Measurements from ENCODE around the gene STRAP.

Gene STRAP

DNA sequence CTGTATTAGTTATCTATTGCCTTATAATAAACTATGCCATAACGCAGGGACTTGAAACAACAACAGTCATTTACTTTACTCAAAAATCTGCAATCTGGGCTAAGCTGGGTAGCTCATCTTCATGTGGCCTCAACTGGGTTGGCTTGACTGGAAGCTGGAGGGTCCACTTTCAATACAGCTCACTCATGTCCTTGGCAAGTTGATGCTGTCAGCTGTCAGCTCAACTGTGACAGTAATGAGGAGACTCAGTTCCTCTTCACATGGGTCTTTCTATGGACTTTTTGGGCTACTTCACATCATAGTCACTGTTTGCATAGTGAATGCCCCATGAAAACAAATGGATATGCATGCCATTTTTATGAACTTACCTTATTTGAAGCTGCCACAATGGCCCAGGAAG, 33.6 kb upstream of the STRAP start:
- Histone ChIP-seq H3K23ac (ENCODE audit: low read depth, low read length, poor library complexity) (no peak overlapping the region), H3K14ac (ENCODE audit: low read length) (no peak overlapping the region), H2AK5ac (ENCODE audit: low read depth, low read length) (no peak overlapping the region), H2BK120ac (ENCODE audit: low read depth, low read length) (no peak overlapping the region), H2BK12ac (ENCODE audit: low read length) (no peak overlapping the region), H3K9ac (ENCODE audit: low read depth, low read length, poor library complexity) (no peak overlapping the region), H4K8ac (ENCODE audit: low read depth, low read length) (no peak overlapping the region), H2BK5ac (ENCODE audit: low read length) (no peak overlapping the region), H3K4me2 (ENCODE audit: insufficient read depth, low read length, poor library complexity, severe bottlenecking) (no peak overlapping the region), H3K4ac (ENCODE audit: low read length) (no peak overlapping the region), H3K27ac (replicated peaks; ENCODE audit: low read length) (no peak overlapping the region), H3K18ac (ENCODE audit: low read length) (no peak overlapping the region), H3K9me3 (replicated peaks in 1 of 2; ENCODE audit: control insufficient read depth in 2 of 2, insufficient read depth in 1 of 2, low read depth in 1 of 2, low read length in 2 of 2) (no peaks in the 10 kb centered on the region), H3K27me3 (ENCODE audit: control insufficient read depth in 3 of 3, insufficient read depth in 3 of 3, low read depth in 1 of 3, low read length in 3 of 3) (no peaks in the 10 kb centered on the region), H4K91ac (ENCODE audit: low read depth, low read length, poor library complexity) (no peak overlapping the region), H3K79me1 (ENCODE audit: low read depth, low read length) (no peaks in the 10 kb centered on the region), H3K4me1 (ENCODE audit: control insufficient read depth in 2 of 2, insufficient read depth in 1 of 2, low read depth in 1 of 2, low read length in 2 of 2) (no peaks in the 10 kb centered on the region), H3K4me3 (ENCODE audit: low read length in 2 of 2) (no peak overlapping the region), H3K36me3 (replicated peaks in 1 of 2; ENCODE audit: control insufficient read depth in 2 of 2, insufficient read depth in 2 of 2, low read length in 2 of 2) (no peaks in the 10 kb centered on the region), H2BK15ac (ENCODE audit: low read length) (no peak overlapping the region), H2AFZ (ENCODE audit: low read length) (no peak overlapping the region)
- no peak for DNase-seq (ENCODE audit: low spot score)
- no CpG with 5 or more reads among the region's 1 CpG for WGBS, 2 donors (ENCODE audit: extremely low coverage in 2 of 2, insufficient read length in 2 of 2, insufficient replicate concordance in 1 of 2)

DNA sequence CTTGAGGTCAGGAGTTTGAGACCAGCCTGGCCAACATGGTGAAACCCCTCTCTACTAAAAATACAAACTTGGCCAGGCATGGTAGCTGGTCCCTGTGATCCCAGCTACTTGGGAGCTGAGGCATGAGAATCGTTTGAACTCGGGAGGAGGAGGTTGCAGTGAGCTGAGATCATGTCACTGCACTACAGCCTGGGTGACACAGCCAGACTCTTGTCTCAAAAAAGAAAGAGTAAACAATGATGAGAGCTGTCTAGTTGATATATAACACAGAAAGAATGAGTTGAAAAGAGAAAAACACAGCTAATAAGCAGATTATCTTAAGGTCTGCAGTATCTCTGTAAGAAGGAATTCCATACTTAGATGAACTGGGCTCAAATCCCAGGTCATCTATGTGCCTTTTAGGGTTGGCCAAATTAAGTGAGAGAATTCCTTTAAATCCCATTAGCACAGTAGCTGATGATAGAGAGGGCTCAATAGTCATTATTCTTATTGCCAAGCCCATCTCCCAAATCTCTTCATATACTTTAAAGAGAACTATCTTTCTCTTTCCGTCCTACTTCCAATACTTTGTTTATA, 31.1 kb upstream of the STRAP start:
- H2BK120ac ChIP-seq (ENCODE audit: low read depth, low read length): no peak overlapping the region
- no peak overlapping the region for H3K4ac ChIP-seq (ENCODE audit: low read length)
- no peak overlapping the region for H4K8ac ChIP-seq (ENCODE audit: low read depth, low read length)
- no peak overlapping the region for H3K14ac ChIP-seq (ENCODE audit: low read length)
- DNase-seq (ENCODE audit: low spot score): no peak
- no peak overlapping the region for H4K91ac ChIP-seq (ENCODE audit: low read depth, low read length, poor library complexity)
- H3K27me3 ChIP-seq (ENCODE audit: control insufficient read depth in 3 of 3, insufficient read depth in 3 of 3, low read depth in 1 of 3, low read length in 3 of 3): no peaks in the 10 kb centered on the region
- H3K79me1 ChIP-seq (ENCODE audit: low read depth, low read length): no peaks in the 10 kb centered on the region
- no peak overlapping the region for H2AK5ac ChIP-seq (ENCODE audit: low read depth, low read length)
- no peak overlapping the region for H3K4me3 ChIP-seq (ENCODE audit: low read length in 2 of 2)
- no peak overlapping the region for H2BK15ac ChIP-seq (ENCODE audit: low read length)
- no peak overlapping the region for H2BK5ac ChIP-seq (ENCODE audit: low read length)
- 100% methylated on average over 1 of the region's 3 CpGs; no CpG with 5 or more reads in 1 of the 2 donors for WGBS, 2 donors (ENCODE audit: extremely low coverage in 2 of 2, insufficient read length in 2 of 2, insufficient replicate concordance in 1 of 2)
- H3K4me1 ChIP-seq (ENCODE audit: control insufficient read depth in 2 of 2, insufficient read depth in 1 of 2, low read depth in 1 of 2, low read length in 2 of 2): peaks cover 0 to 7% of the 10 kb centered on the region in 2 donors
- H3K36me3 ChIP-seq (replicated peaks in 1 of 2; ENCODE audit: control insufficient read depth in 2 of 2, insufficient read depth in 2 of 2, low read length in 2 of 2): no peaks in the 10 kb centered on the region
- H3K23ac ChIP-seq (ENCODE audit: low read depth, low read length, poor library complexity): no peak overlapping the region
- no peak overlapping the region for H3K27ac ChIP-seq (replicated peaks; ENCODE audit: low read length)
- H3K4me2 ChIP-seq (ENCODE audit: insufficient read depth, low read length, poor library complexity, severe bottlenecking): no peak overlapping the region
- no peak overlapping the region for H2BK12ac ChIP-seq (ENCODE audit: low read length)
- no peaks in the 10 kb centered on the region for H3K9me3 ChIP-seq (replicated peaks in 1 of 2; ENCODE audit: control insufficient read depth in 2 of 2, insufficient read depth in 1 of 2, low read depth in 1 of 2, low read length in 2 of 2)
- H3K9ac ChIP-seq (ENCODE audit: low read depth, low read length, poor library complexity): no peak overlapping the region
- H2AFZ ChIP-seq (ENCODE audit: low read length): no peak overlapping the region
- H3K18ac ChIP-seq (ENCODE audit: low read length): no peak overlapping the region

DNA sequence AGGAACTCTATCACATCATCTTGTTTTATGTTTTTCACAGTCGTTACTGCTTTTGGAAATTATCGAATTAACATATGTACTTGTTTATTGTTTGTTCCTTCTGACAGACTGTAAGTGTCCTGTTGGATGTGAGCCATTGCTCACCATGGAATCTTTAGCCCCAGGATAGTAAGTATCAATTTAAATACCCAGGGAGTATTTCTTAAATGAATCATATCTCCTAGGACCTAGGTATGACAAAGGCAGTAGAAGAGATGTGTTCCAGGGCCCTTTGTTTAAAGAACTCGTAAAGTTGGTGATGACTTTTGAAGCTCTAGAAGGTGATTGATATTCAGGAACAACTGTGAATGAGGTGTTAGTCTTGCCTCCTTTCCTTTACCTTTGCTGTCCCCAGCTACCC, 30.3 kb upstream of the STRAP start:
- H2BK15ac ChIP-seq (ENCODE audit: low read length): no peak overlapping the region
- H3K14ac ChIP-seq (ENCODE audit: low read length): no peak overlapping the region
- H3K4me3 ChIP-seq (ENCODE audit: low read length in 2 of 2): no peak overlapping the region
- no peak overlapping the region for H3K4ac ChIP-seq (ENCODE audit: low read length)
- H2BK120ac ChIP-seq (ENCODE audit: low read depth, low read length): no peak overlapping the region
- peaks cover 0 to 7% of the 10 kb centered on the region in 2 donors for H3K4me1 ChIP-seq (ENCODE audit: control insufficient read depth in 2 of 2, insufficient read depth in 1 of 2, low read depth in 1 of 2, low read length in 2 of 2)
- no peak overlapping the region for H2AK5ac ChIP-seq (ENCODE audit: low read depth, low read length)
- H3K9ac ChIP-seq (ENCODE audit: low read depth, low read length, poor library complexity): no peak overlapping the region
- no peak overlapping the region for H2BK5ac ChIP-seq (ENCODE audit: low read length)
- WGBS, 2 donors (ENCODE audit: extremely low coverage in 2 of 2, insufficient read length in 2 of 2, insufficient replicate concordance in 1 of 2): no CpG with 5 or more reads among the region's 3 CpGs
- H3K36me3 ChIP-seq (replicated peaks in 1 of 2; ENCODE audit: control insufficient read depth in 2 of 2, insufficient read depth in 2 of 2, low read length in 2 of 2): no peaks in the 10 kb centered on the region
- H2BK12ac ChIP-seq (ENCODE audit: low read length): no peak overlapping the region
- H3K18ac ChIP-seq (ENCODE audit: low read length): no peak overlapping the region
- H3K4me2 ChIP-seq (ENCODE audit: insufficient read depth, low read length, poor library complexity, severe bottlenecking): no peak overlapping the region
- no peaks in the 10 kb centered on the region for H3K79me1 ChIP-seq (ENCODE audit: low read depth, low read length)
- DNase-seq (ENCODE audit: low spot score): no peak
- H3K27me3 ChIP-seq (ENCODE audit: control insufficient read depth in 3 of 3, insufficient read depth in 3 of 3, low read depth in 1 of 3, low read length in 3 of 3): no peaks in the 10 kb centered on the region
- no peak overlapping the region for H3K27ac ChIP-seq (replicated peaks; ENCODE audit: low read length)
- no peaks in the 10 kb centered on the region for H3K9me3 ChIP-seq (replicated peaks in 1 of 2; ENCODE audit: control insufficient read depth in 2 of 2, insufficient read depth in 1 of 2, low read depth in 1 of 2, low read length in 2 of 2)
- H3K23ac ChIP-seq (ENCODE audit: low read depth, low read length, poor library complexity): no peak overlapping the region
- no peak overlapping the region for H4K91ac ChIP-seq (ENCODE audit: low read depth, low read length, poor library complexity)
- no peak overlapping the region for H2AFZ ChIP-seq (ENCODE audit: low read length)
- H4K8ac ChIP-seq (ENCODE audit: low read depth, low read length): no peak overlapping the region

GRCh38 chr12:15852383-15852782, 29.8 kb upstream of the STRAP start:
- DNase-seq (ENCODE audit: low spot score): no peak
- Histone ChIP-seq H2BK120ac (ENCODE audit: low read depth, low read length) (no peak overlapping the region), H3K4me3 (ENCODE audit: low read length in 2 of 2) (no peak overlapping the region), H3K4me1 (ENCODE audit: control insufficient read depth in 2 of 2, insufficient read depth in 1 of 2, low read depth in 1 of 2, low read length in 2 of 2) (peaks cover 0 to 7% of the 10 kb centered on the region in 2 donors), H3K18ac (ENCODE audit: low read length) (no peak overlapping the region), H2BK5ac (ENCODE audit: low read length) (no peak overlapping the region), H3K4ac (ENCODE audit: low read length) (no peak overlapping the region), H3K4me2 (ENCODE audit: insufficient read depth, low read length, poor library complexity, severe bottlenecking) (no peak overlapping the region), H4K8ac (ENCODE audit: low read depth, low read length) (no peak overlapping the region), H3K27ac (replicated peaks; ENCODE audit: low read length) (no peak overlapping the region), H3K9ac (ENCODE audit: low read depth, low read length, poor library complexity) (no peak overlapping the region), H3K27me3 (ENCODE audit: control insufficient read depth in 3 of 3, insufficient read depth in 3 of 3, low read depth in 1 of 3, low read length in 3 of 3) (no peaks in the 10 kb centered on the region), H3K23ac (ENCODE audit: low read depth, low read length, poor library complexity) (no peak overlapping the region), H2BK15ac (ENCODE audit: low read length) (no peak overlapping the region), H3K36me3 (replicated peaks in 1 of 2; ENCODE audit: control insufficient read depth in 2 of 2, insufficient read depth in 2 of 2, low read length in 2 of 2) (no peaks in the 10 kb centered on the region), H2BK12ac (ENCODE audit: low read length) (no peak overlapping the region), H3K14ac (ENCODE audit: low read length) (no peak overlapping the region), H4K91ac (ENCODE audit: low read depth, low read length, poor library complexity) (no peak overlapping the region), H3K9me3 (replicated peaks in 1 of 2; ENCODE audit: control insufficient read depth in 2 of 2, insufficient read depth in 1 of 2, low read depth in 1 of 2, low read length in 2 of 2) (no peaks in the 10 kb centered on the region), H2AFZ (ENCODE audit: low read length) (no peak overlapping the region), H2AK5ac (ENCODE audit: low read depth, low read length) (no peak overlapping the region), H3K79me1 (ENCODE audit: low read depth, low read length) (no peaks in the 10 kb centered on the region)
- no CpG with 5 or more reads among the region's 5 CpGs for WGBS, 2 donors (ENCODE audit: extremely low coverage in 2 of 2, insufficient read length in 2 of 2, insufficient replicate concordance in 1 of 2)

Data from neuronal stem cell (in vitro differentiated cells).